Prostate gland (tissue), 2 donors: ENCODE results near the gene TLE1.
"Not testable (repeated sequence)": the region's sequence is repeated elsewhere in the genome, so short reads cannot be mapped to it uniquely, and the experiment has no call there.

Experiments
- CTCF ChIP-seq, 4 experiments: fragments of 200-600 bp in 2 of 4; fragments of 450-650 bp in 2 of 4; sonication (generic) in 2 of 4; IDR thresholded peaks; 1 replicate in 3 of 4; 2 replicates in 1 of 4; pipeline ENCODE4 v1.5.1; 2016 to 2019; ENCODE audit warnings: antibody characterized with exemption in 4 of 4, mild to moderate bottlenecking in 2 of 4, moderate library complexity in 2 of 4
- POLR2AphosphoS5 ChIP-seq: sonication (generic); formaldehyde crosslinking; IDR thresholded peaks from one replicate; pipeline ENCODE4 v1.6.1; 2017; ENCODE audit warnings: antibody characterized with exemption

DNA sequence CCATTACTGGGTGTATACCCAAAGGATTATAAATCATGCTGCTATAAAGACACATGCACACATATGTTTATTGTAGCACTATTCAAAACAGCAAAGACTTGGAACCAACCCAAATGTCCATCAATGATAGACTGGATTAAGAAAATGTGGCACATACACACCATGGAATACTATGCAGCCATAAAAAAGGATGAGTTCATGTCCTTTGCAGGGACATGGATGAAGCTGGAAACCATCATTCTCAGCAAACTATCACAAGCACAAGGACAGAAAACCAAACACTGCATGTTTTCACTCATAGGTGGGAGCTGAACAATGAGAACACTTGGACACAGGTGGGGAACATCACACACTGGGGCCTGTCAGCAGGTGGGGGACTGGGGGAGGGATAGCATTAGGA, 83.1 kb downstream of the TLE1 start:
- not testable (repeated sequence) for TF ChIP-seq CTCF (IDR thresholded peaks at IDR 0.05); POLR2AphosphoS5
